Measurements from ENCODE around the gene NDUFB5. TPM values are rescaled to one million over a fixed set of nuclear protein-coding genes. Genes with fewer than 3 reads are reported as not detected.

NDUFB5 gene
- total RNA-seq, 1 donor from 2014 or later, result 73.7 TPM

DNA sequence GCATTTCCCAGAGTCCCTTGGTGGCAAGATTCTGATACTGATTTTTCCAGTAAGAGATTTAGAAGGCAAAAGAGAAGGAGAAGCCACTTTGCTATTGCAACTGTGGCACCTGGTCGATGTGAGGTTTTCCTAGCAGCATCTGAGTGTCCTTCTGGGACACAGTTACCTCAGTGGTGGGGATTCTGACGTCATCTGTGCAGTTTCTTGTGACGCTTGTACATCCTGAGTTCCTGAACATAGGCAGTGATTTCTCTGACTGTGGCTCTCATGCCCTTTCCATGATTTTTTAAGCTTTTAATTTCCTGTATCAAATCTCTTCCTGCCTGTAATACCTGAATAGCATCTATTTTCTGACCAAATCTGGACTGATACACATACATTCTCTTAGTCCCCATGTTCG, 57.2 kb downstream of the NDUFB5 start:
- H3K4me1 Mint-ChIP-seq (ENCODE audit: low read depth, unreplicated experiment), result peaks cover 11% of the 10 kb centered on the region
- no peaks in the 10 kb centered on the region for H3K27me3 ChIP-seq (ENCODE audit: insufficient read depth, low read length)

DNA sequence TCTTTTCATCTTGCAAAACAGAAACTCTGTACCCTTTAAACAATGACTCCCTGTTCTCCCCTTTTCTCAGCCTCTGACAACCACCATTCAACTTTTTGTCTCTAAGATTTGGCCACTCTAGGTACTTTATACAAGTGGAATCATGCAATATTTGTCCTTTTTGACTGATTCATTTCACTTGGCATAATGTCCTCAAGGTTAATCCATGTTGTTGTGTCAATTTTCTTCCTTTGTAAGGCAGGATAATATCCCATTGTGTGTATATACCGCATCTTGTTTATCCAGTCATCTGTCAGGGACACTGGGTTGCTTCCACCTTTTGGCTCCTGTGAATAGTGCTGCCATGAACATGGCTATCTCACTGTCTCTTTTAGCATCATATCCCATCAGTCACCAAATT, 58.5 kb downstream of the NDUFB5 start:
- H3K4me3 ChIP-seq (ENCODE audit: insufficient read depth, low read depth, low read length), result no peak overlapping the region
- no peaks in the 10 kb centered on the region for H3K36me3 Mint-ChIP-seq (ENCODE audit: low read depth, unreplicated experiment)
- no peak overlapping the region for H2AFZ ChIP-seq (ENCODE audit: low read depth, low read length)
- H3K9ac ChIP-seq (ENCODE audit: low read length), result no peak overlapping the region
- no peak overlapping the region for H3K4me2 ChIP-seq (ENCODE audit: low read length)
- no peak for DNase-seq (ENCODE audit: low read depth)
- peaks cover 11% of the 10 kb centered on the region for H3K4me1 Mint-ChIP-seq (ENCODE audit: low read depth, unreplicated experiment)
- H3K9me3 ChIP-seq (ENCODE audit: insufficient read depth, low read depth, low read length), result no peaks in the 10 kb centered on the region
- peaks cover 3% of the 10 kb centered on the region for H3K4me1 ChIP-seq (ENCODE audit: insufficient read depth, low read length)
- TF ChIP-seq, protein P1, sequence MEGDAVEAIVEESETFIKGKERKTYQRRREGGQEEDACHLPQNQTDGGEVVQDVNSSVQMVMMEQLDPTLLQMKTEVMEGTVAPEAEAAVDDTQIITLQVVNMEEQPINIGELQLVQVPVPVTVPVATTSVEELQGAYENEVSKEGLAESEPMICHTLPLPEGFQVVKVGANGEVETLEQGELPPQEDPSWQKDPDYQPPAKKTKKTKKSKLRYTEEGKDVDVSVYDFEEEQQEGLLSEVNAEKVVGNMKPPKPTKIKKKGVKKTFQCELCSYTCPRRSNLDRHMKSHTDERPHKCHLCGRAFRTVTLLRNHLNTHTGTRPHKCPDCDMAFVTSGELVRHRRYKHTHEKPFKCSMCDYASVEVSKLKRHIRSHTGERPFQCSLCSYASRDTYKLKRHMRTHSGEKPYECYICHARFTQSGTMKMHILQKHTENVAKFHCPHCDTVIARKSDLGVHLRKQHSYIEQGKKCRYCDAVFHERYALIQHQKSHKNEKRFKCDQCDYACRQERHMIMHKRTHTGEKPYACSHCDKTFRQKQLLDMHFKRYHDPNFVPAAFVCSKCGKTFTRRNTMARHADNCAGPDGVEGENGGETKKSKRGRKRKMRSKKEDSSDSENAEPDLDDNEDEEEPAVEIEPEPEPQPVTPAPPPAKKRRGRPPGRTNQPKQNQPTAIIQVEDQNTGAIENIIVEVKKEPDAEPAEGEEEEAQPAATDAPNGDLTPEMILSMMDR (IDR thresholded peaks at IDR 0.05; ENCODE audit: insufficient read depth, low read depth, low read length), result no peak
- no peak for TF ChIP-seq EZH2 (IDR thresholded peaks at IDR 0.05; ENCODE audit: insufficient read depth, low read length)
- peaks cover 90% of the 10 kb centered on the region for H4K20me1 ChIP-seq (ENCODE audit: insufficient read depth, low read length)
- FAIRE-seq, result no peak
- no peak overlapping the region for H3K27ac ChIP-seq (ENCODE audit: low read depth, low read length)
- H3K27me3 Mint-ChIP-seq (ENCODE audit: low read depth, unreplicated experiment), result no peaks in the 10 kb centered on the region
- no peaks in the 10 kb centered on the region for H3K36me3 ChIP-seq (ENCODE audit: insufficient read depth, low read length)
- H3K9me3 Mint-ChIP-seq (ENCODE audit: unreplicated experiment), result no peaks in the 10 kb centered on the region
- H3K79me2 ChIP-seq (ENCODE audit: insufficient read depth, low read length), result peaks cover 97% of the 10 kb centered on the region
- H3K27ac Mint-ChIP-seq (ENCODE audit: unreplicated experiment), result no peak overlapping the region
- no peak overlapping the region for H3K4me3 Mint-ChIP-seq (ENCODE audit: unreplicated experiment)
- no peaks in the 10 kb centered on the region for H3K27me3 ChIP-seq (ENCODE audit: insufficient read depth, low read length)

More for the DNA sequence above, 57.2 kb downstream of the NDUFB5 start:
- Histone ChIP-seq H3K4me1 (ENCODE audit: insufficient read depth, low read length) (peaks cover 3% of the 10 kb centered on the region), H3K9me3 (ENCODE audit: insufficient read depth, low read depth, low read length) (no peaks in the 10 kb centered on the region), H3K4me2 (ENCODE audit: low read length) (no peak overlapping the region), H3K79me2 (ENCODE audit: insufficient read depth, low read length) (peaks cover 96% of the 10 kb centered on the region), H3K4me3 (ENCODE audit: insufficient read depth, low read depth, low read length) (no peak overlapping the region), H4K20me1 (ENCODE audit: insufficient read depth, low read length) (peaks cover 87% of the 10 kb centered on the region), H3K9ac (ENCODE audit: low read length) (no peak overlapping the region), H2AFZ (ENCODE audit: low read depth, low read length) (no peak overlapping the region), H3K36me3 (ENCODE audit: insufficient read depth, low read length) (no peaks in the 10 kb centered on the region), H3K27ac (ENCODE audit: low read depth, low read length) (no peak overlapping the region)
- no peak for TF ChIP-seq EZH2 (IDR thresholded peaks at IDR 0.05; ENCODE audit: insufficient read depth, low read length)
- TF ChIP-seq, protein P1 (IDR thresholded peaks at IDR 0.05; ENCODE audit: insufficient read depth, low read depth, low read length), result no peak
- Mint-ChIP-seq H3K27ac (ENCODE audit: unreplicated experiment) (no peak overlapping the region), H3K4me3 (ENCODE audit: unreplicated experiment) (no peak overlapping the region), H3K9me3 (ENCODE audit: unreplicated experiment) (no peaks in the 10 kb centered on the region), H3K27me3 (ENCODE audit: low read depth, unreplicated experiment) (no peaks in the 10 kb centered on the region), H3K36me3 (ENCODE audit: low read depth, unreplicated experiment) (peaks cover 2% of the 10 kb centered on the region)
- no peak for FAIRE-seq
- no peak for DNase-seq (ENCODE audit: low read depth)

DNA sequence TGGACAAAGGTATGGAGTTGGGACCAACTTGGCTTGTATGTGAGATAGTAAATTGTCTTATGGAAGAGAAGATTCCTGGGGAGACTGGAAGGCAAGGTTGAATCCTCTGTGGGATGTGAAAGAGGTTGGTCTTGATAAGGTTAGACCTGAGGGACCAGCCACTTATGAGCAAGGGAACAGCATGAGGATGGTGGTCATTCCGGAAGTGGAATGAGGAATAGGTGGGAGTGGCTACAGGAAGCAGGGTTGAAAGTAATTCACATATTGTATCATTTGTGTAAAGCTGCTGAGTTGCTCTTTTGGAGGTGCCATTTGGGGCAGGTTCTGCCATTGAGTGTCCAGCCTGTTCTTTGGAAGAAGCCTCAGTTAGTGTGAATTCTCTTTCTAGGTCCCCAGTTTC, 61.4 kb downstream of the NDUFB5 start:
- no peak overlapping the region for H3K4me3 ChIP-seq (ENCODE audit: insufficient read depth, low read depth, low read length)
- peak overlapping the region; percentile 37 for H3K4me2 ChIP-seq (ENCODE audit: low read length)
- no peaks in the 10 kb centered on the region for H3K9me3 ChIP-seq (ENCODE audit: insufficient read depth, low read depth, low read length)
- Mint-ChIP-seq H3K27me3 (ENCODE audit: low read depth, unreplicated experiment) (no peaks in the 10 kb centered on the region), H3K4me3 (ENCODE audit: unreplicated experiment) (no peak overlapping the region), H3K9me3 (ENCODE audit: unreplicated experiment) (no peaks in the 10 kb centered on the region), H3K27ac (ENCODE audit: unreplicated experiment) (no peak overlapping the region), H3K36me3 (ENCODE audit: low read depth, unreplicated experiment) (no peaks in the 10 kb centered on the region), H3K4me1 (ENCODE audit: low read depth, unreplicated experiment) (peaks cover 11% of the 10 kb centered on the region)
- H3K9ac ChIP-seq (ENCODE audit: low read length), result no peak overlapping the region
- no peak for DNase-seq (ENCODE audit: low read depth)
- peaks cover 3% of the 10 kb centered on the region for H3K4me1 ChIP-seq (ENCODE audit: insufficient read depth, low read length)
- FAIRE-seq, result no peak
- TF ChIP-seq, protein P1 (IDR thresholded peaks at IDR 0.05; ENCODE audit: insufficient read depth, low read depth, low read length), result no peak
- TF ChIP-seq EZH2 (IDR thresholded peaks at IDR 0.05; ENCODE audit: insufficient read depth, low read length), result no peak
- H4K20me1 ChIP-seq (ENCODE audit: insufficient read depth, low read length), result peaks cover 79% of the 10 kb centered on the region
- H3K79me2 ChIP-seq (ENCODE audit: insufficient read depth, low read length), result peaks cover 96% of the 10 kb centered on the region
- no peaks in the 10 kb centered on the region for H3K27me3 ChIP-seq (ENCODE audit: insufficient read depth, low read length)
- H2AFZ ChIP-seq (ENCODE audit: low read depth, low read length), result no peak overlapping the region
- H3K27ac ChIP-seq (ENCODE audit: low read depth, low read length), result no peak overlapping the region
- no peaks in the 10 kb centered on the region for H3K36me3 ChIP-seq (ENCODE audit: insufficient read depth, low read length)
